HG03064 (cell line): ENCODE results near the gene IFNL1.
"Not testable (repeated sequence)": the region's sequence is repeated elsewhere in the genome, so short reads cannot be mapped to it uniquely, and the experiment has no call there.

Experiments used
- ATAC-seq: cut with Tn5 transposase; IDR thresholded peaks from one replicate; pipeline ENCODE4 v1.9.1; 2021; ENCODE audit warnings: low read depth; ENCODE audit not compliant: unreplicated experiment

Gene IFNL1

DNA sequence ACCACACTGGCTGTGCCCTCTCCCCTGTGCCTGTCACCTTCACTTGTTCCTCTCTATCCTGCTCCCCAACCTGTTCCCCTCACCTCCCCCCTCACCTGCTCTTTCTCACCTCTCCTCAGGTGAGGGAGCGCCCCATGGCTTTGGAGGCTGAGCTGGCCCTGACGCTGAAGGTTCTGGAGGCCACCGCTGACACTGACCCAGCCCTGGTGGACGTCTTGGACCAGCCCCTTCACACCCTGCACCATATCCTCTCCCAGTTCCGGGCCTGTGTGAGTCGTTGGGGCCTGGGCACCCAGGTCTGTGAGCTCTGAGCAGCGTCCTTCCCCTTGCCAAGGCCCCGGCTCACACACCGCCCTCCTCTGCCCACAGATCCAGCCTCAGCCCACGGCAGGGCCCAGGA, 26.8 kb upstream of the IFNL1 start:
- not testable (repeated sequence) for ATAC-seq

DNA sequence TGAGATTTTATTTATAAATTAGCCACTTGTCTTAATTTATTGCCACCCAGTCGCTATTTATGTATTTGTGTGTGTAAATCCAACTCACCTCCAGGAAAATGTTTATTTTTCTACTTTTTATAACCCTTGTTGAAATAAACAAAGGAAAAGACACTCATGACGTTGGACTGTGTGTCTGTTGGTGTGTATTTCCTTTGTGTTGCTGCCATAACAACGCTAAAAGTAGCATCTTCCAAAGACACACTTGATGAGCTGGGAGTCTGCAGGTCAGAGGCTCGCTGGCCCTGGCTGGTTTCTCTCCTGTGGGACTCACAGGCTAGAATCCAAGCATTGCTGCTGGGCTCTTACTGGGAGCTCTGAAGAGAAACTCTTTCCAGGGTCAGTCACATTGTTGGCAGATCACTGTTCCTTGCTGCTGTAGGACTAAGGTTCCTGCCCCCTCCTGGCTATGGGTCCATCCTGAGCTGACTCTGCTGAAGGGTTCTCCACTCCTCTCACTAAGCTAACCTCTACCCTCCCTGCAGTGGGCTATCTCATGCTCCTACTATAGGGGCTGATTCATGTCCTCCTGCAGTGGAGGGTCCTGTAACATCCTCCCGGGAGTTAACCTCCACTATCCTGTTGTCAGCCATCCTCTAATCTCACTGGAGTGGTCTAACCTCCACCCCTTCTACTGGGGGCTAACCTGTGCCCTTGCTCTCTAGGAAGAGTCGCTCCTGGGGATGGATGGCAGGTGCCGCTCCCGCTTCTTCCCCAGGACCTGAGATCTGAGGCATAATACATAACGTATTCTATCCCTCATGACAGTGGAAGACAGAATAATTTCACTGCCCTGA, 26.0 kb upstream of the IFNL1 start:
- ATAC-seq = no peak

DNA sequence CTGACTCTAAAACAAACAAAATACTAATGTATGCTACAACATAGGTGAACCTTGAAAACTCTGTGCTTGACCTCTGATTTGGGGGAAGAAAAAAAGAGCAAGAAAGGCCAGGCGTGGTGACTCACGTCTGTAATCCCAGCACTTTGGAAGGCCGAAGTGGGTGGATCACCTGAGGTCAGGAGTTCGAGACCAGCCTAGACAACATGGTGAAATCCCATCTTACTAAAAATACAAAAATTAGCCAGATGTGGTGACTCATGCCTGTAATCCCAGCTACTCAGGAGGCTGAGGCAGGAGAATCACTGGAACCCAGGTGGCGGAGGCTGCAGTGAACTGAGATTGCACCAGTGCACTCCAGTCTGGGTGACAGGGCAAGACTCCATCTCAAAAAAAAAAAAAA, 22.3 kb upstream of the IFNL1 start:
- ATAC-seq = not testable (repeated sequence)

DNA sequence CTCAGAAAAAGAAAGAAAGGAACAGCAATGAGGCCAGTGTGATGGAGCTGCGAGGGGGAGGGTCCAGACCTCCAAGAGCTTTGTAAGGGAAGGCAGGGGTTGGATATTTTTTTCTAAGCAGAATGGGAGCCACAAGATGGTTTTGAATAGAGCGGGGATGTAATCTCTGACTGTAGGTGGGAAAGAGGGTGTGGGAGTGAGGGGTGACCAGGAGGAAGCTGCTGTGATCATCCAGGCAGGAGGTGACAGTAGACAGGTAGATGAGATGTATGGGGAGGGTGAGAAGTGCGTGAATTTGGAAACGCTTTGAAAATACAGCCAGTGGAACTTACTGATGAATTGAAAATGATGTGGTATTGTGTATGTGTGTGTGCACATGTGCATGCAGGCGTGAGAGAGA, 20.6 kb upstream of the IFNL1 start:
- ATAC-seq = no peak

DNA sequence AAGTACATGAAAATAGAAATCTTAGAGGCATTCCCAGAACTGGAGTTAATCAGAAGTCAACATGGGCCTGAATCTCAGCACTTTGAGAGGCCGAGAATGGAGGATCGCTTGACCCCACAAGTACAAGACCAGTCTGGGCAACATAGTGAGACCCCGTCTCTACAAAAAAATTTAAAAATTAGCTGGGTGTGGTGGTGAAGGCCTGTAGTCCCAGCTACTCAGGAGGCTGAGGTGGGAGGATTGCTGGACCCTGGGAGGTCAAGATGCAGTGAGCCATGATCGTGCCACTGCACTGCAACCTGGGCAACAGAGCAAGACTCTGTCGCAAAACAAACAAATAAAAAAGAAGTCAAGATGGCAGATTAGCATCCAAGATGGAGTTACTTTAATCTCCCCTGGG, 19.5 kb upstream of the IFNL1 start:
- ATAC-seq = no peak

DNA sequence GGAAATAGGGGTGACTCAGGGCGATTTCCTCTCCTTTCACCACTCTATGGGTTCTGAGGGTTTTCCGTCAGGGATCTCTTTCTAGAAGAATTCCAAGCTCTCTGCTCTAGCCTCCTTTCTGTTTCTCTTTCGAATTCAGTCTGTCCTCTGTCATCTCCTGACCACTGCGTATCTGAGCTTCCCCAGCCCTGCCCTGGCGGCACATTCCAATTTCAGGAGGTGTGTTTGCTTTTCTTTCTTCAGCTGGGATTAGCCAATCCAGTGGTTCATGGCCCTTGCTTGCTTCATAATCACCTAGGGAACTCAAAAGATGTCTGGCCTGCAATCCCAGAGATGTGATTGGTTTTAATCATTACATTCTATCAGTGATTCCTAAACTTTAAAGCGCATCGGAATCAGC, 18.6 kb upstream of the IFNL1 start:
- no peak for ATAC-seq

DNA sequence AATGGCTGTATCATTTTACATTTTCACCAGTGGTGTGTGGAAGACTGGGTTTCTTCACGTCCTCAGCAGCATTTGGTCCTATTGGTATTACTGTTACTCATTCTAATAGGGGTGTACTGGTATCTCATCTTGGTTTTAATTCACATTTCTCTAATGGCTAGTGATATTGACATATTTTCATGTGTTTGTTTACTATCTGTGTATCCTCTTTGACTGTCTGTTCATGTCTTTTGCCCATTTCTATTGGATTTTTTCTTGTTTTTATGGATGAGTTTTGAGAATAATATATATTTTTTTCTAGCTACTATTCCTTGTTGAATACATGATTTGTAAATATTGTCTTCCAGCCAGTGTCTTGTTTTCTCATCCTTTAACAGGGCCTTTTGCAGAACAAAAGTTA, 14.2 kb upstream of the IFNL1 start:
- no peak for ATAC-seq

DNA sequence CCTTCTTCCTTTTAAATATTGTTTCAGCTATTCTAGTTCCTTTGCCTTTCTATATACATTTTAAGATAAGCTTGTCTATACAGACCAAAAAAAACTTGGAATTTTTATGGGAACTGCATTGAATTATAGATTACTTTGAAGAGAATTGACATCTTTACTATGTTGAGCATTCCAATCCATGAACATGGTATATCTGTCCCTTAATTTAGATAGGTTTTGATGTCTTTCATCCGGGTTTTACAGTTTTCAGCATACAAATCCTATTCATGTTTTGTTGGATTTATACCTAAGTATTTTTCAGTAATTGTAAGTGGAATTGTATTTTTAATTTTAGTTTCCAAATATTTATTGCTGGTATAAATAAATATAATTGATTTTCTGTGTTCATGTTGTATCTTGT, 12.2 kb upstream of the IFNL1 start:
- no peak for ATAC-seq

DNA sequence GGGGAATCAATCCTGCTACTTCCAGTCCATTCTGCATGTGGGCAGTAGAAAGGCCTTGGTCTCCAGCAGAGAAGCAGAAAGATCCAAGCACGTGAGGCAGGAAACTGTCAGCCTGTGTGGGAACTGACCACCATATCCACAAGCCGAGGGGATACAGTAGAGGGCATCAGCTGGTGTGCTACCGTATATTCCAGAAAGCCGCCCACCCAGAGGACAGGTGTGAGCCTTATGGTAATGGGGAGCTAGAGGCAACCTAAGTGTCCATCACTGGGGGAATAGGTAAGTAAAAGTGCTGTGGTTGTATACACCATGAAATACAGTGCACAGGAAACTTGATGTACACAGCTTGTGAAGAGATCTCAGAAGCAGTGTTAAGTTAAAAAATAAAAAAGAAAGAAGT, 2.8 kb upstream of the IFNL1 start:
- ATAC-seq = no peak

DNA sequence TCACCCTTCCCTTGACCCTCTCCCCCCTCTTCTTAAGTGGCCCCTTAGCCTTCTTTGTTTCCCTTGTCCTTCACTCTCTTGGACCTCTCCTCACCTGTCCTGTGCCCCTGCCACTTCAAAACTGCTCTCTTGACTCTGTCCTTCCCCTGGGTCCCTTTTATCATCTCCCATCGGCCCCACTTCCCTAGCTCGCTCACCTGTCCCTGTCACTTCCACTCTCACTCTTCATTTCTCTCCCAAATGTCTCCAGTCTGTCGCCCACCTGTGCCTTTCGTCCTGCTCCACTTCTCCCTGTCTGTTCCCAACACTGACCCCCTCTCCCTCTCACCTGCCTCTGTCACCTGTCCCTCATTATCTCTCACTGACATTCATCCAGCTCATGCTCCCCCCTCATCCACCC, 699 bp downstream of the IFNL1 start:
- no peak for ATAC-seq

DNA sequence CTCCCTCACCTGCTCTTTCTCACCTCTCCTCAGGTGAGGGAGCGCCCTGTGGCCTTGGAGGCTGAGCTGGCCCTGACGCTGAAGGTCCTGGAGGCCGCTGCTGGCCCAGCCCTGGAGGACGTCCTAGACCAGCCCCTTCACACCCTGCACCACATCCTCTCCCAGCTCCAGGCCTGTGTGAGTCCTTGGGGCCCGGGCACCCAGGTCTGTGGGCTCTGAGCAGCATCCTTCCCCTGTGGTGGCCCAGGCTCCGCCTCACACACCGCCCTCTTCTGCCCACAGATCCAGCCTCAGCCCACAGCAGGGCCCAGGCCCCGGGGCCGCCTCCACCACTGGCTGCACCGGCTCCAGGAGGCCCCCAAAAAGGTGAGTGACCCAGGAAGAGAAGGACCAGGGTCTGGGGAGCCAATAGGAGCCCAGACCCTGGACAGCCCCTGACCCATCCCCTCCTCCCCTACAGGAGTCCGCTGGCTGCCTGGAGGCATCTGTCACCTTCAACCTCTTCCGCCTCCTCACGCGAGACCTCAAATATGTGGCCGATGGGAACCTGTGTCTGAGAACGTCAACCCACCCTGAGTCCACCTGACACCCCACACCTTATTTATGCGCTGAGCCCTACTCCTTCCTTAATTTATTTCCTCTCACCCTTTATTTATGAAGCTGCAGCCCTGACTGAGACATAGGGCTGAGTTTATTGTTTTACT, 1.9 kb downstream of the IFNL1 start:
- no peak for ATAC-seq

DNA sequence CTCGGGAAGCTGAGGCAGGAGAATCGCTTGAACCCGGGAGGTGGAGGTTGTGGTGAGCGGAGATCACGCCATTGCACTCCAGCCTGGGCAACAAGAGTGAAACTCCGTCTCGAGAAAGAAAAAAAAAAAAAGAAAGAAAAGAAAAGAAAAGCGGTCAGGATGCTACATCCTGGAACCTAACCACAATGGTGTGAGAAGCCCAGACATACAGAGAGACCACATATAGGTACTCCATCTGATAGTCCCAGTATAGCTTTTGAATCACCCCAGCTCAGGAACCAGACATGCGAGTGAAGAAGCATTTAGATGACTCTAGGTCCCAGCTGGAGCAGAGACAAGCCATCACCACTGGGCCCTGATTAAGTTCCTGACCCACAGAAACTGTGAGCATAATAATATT, 3.2 kb downstream of the IFNL1 start:
- ATAC-seq = no peak

DNA sequence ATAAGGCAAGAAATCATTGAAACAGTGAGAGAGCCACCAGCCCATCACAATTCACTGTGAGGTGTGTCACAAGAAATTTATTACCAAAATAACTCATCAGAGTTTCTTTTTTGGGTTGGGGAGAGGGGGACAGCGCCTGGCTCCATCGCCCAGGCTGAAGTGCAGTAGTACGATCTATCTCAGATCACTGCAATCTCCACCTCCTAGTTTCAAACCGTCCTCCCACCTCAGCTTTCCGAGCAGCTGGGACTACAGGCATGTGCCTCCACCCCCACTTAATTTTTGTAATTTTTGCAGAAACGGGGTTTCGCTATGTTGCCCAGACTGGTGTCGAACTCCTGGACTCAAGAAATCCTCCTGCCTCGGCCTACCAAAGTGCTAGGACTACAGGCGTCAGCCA, 3.6 kb downstream of the IFNL1 start:
- ATAC-seq = no peak

DNA sequence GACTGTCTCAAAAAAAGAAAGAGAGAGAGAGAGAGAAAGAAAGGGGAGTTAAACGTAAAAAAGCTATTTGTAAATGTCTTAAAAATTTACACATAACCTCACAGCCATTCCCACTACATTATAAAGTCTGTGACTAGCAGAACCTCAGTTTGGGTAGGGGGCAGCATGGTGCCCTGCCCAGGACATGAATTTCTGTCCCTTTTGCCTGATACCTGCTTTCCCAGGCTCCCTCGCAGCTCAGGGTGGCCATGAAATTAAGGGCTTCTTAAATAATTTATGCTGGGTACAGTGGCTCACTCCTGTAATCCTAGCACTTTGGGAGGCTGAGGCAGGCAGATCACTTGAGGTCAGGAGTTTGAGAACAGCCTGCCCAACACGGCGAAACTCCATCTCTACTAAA, 4.8 kb downstream of the IFNL1 start:
- no peak for ATAC-seq

DNA sequence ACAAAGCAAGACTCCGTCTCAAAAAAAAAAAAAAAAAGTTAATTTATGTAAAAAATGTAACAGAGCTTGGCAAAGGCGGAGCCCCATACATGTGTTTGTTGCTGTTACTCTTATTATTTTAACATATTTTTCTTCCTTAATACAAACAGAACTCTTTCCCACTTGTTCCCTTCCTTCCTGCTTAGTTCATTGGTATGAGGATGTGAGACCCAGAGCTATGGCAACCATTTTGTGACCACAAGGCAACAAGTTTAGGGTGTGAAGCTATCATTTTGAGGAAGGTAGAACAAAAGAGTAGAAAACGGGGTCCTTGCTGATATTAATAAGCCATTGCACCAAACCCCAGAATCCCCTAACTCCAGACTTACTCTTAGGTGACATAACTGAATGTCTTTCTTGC, 5.4 kb downstream of the IFNL1 start:
- ATAC-seq = no peak

DNA sequence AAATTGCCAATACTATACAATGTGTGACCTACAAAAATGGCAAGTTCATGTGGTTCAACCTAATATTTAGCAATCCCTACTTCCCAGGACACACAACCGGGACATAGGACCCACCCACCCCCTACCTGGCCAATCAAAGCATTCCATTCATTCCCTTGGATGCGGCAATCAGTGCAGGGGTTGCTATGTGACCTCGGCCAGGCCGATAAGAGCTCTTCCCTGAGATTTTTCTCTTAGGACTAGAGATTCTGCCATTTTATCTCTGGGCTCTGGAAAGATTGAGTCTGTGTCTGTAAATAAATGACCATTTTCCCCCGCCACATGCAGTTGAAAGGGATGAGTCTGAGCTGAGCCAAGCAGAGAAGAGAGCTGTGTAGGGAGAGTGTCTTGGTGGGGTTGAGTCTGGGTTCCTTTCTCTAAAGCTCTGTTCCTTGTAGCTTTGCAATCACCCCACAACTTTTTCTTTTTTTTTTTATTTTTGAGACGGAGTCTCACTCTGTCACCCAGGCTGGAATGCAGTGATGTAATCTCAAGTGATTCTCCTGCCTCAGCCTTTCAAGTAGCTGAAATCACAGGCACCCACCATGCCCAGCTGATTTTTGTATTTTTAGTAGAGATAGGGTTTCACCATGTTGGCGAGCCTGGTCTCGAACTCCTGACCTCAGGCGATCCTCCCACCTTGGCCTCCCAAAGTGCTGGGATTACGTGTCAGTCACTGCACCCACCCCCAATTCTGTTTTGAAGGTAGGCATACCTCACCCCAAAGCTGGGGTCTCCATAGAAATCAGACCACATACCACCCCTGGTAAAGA, 7.4 kb downstream of the IFNL1 start:
- no peak for ATAC-seq

DNA sequence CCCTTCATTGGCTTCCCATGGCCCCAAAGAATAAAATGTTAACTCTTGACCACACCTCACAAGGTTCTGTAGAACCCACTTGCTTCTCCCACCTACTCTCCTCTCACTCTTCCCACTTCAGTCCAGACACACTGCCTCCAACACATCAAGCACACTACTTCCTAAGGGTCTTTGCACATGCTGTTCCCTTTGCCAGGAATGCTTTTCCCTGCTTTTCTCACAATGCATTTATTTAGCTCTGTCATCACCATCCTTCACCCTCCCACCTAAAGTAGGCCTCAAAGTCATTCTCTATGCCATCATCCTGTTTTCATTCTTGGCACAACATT, 7.9 kb downstream of the IFNL1 start:
- no peak for ATAC-seq

DNA sequence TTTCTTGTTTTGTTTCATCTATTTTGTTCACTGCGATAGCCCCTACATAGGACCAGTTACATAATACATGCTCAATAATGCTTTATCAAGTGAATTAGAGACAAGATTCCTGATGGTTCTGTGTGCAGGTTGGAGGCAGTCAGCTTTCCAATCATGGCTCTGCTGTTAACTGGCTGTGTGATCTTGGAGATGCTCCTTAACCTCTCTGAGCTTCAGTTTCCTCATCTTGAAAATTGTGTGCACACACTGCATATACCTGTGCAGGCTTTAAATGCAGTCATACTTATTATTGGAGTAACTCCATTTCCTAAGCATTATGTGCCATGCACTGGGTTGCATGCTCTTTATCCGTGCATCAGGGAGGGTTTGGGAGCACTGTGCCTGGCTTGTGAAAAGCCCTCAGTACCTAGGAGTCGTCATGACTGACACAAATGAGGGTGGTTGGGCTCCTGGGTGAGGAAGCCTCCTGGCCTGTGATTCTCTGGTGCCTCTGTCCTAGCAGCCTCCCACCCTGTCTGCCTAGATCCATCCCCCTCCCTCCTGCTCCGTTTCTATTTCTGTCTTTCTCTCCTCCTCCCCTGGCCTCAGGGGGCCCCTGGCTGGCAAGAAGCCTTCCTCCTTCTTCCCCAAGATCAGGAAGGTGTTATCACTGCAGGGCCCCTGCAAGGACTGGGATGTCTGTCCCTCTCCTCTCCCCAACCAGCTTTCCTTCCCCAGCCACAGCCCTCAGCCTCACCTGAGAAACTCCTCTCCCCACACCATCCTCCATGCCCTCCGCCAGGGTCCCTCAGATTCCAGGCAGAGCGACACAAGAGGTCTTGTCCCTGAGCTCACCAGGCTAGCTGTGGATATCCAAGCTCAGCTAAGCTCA, 8.7 kb downstream of the IFNL1 start:
- no peak for ATAC-seq

DNA sequence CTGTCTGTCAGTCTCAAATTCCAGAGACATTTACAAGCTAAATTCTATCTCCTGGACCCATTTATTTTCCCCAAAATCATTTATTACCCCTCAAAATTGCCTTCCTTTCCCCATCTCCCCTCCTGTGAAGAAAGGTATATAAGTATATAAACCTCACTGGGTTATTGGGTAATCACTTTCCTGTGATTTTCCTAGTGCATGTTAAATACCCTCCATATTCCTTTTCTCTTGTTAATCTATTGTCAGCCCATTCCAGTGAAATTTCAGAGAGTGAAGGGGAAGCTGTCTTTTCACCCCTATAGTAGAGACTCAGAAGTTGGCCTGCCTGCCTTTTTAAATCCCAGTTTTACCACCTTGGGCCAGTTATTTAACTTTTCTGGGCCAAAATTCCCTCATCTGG, 9.9 kb downstream of the IFNL1 start:
- ATAC-seq = no peak

DNA sequence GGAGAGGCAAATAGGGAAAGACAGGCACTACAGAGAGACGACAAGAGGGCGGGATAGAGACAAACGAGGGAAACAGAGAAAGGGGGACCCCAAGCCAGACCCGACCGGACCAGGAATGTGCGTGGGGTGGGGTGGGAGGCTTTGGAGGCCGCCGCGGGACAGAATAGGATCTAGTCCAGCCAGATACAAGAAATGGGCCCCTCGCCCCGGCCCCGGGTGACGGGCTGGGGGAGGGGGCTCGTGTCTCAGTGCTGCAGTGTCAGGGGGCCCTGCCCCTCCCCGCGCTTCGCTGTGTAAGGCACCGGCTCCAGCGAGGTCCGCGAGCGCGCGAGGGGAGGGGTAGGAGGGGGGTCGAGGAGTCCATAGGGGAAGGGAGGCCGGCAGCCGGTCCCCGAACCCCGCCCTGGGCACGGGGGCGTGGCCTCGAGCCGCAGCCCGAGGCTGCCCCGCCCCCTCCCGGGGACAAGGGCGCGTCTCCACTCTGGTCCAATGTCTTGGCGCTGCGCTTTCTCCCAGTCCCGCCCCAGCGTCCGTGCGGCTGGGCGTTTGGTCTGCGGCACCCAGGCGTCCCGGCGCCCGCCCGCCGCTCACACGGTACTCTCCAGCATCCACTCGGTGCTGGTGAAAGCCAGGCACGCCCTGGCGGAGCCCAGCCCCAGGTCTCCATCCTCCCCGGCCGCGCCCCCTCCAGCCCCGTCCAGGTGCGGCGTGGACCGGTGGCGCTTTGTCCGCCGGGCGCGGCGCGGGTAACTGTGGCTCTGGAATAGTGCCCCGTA, 11.0 kb downstream of the IFNL1 start:
- ATAC-seq = no peak
